Progenitor cell of endocrine pancreas (in vitro differentiated cells): ENCODE measurements around the gene LAMTOR1. TPM values are rescaled to one million over a fixed set of nuclear protein-coding genes. Genes with fewer than 3 reads are reported as not detected.
A peak's percentile ranks its signal among the peaks of the same experiment; 100 is the strongest.

Experiments
- DNase-seq: peaks from one replicate; pipeline ENCODE4 v3.0.0; 2021; ENCODE audit warnings: low spot score; ENCODE audit not compliant: unreplicated experiment
- H3K27ac Mint-ChIP-seq: 2 replicates; pipeline ENCODE4 v1.8.0; 2021; ENCODE audit warnings: mild to moderate bottlenecking, moderate library complexity, mixed read lengths
- H3K27me3 Mint-ChIP-seq: 2 replicates; pipeline ENCODE4 v1.8.0; 2021; ENCODE audit warnings: mixed read lengths
- H3K36me3 Mint-ChIP-seq: 2 replicates; pipeline ENCODE4 v1.8.0; 2022; ENCODE audit warnings: mixed read lengths; ENCODE audit not compliant: insufficient read depth
- H3K4me1 Mint-ChIP-seq: 2 replicates; pipeline ENCODE4 v1.8.0; 2021; ENCODE audit warnings: low read depth, mixed read lengths
- H3K4me3 Mint-ChIP-seq: 2 replicates; pipeline ENCODE4 v1.8.0; 2021; ENCODE audit warnings: low read depth, mild to moderate bottlenecking, moderate library complexity, mixed read lengths
- H3K9me3 Mint-ChIP-seq: 2 replicates; pipeline ENCODE4 v1.8.0; 2021; ENCODE audit warnings: low read depth, mixed read lengths
- CTCF ChIP-seq: fragments of 200-600 bp; sonication (generic); IDR thresholded peaks from one replicate; pipeline ENCODE4 v1.5.0; 2021; ENCODE audit warnings: antibody characterized with exemption, mild to moderate bottlenecking; ENCODE audit not compliant: unreplicated experiment
- total RNA-seq: library from RNA; stranded (reverse); gene quantifications from 2 replicates; pipeline ENCODE4 v1.2.1, GENCODE V29; 2021

Gene LAMTOR1
- total RNA-seq, 1 donor from 2014 or later = 84.9 TPM

- H3K36me3 Mint-ChIP-seq = no peaks in the 10 kb centered on the region
- peak overlapping the region; percentile 18 for H3K4me3 Mint-ChIP-seq
- H3K4me1 Mint-ChIP-seq = peaks cover 36% of the 10 kb centered on the region
- no peak for TF ChIP-seq CTCF
- H3K27ac Mint-ChIP-seq = peak overlapping the region; percentile 92
- H3K9me3 Mint-ChIP-seq = no peaks in the 10 kb centered on the region
- DNase-seq = no peak
- H3K27me3 Mint-ChIP-seq = no peaks in the 10 kb centered on the region
These were observed 16.1 kb upstream of the LAMTOR1 start for GRCh38 chr11:72119198-72119597.

GRCh38 chr11:72116019-72116755, 13.1 kb upstream of the LAMTOR1 start:
- Mint-ChIP-seq H3K27ac (no peak overlapping the region), H3K4me1 (peaks cover 43% of the 10 kb centered on the region), H3K4me3 (no peak overlapping the region), H3K27me3 (no peaks in the 10 kb centered on the region), H3K36me3 (no peaks in the 10 kb centered on the region), H3K9me3 (no peaks in the 10 kb centered on the region)
- TF ChIP-seq CTCF = no peak
- no peak for DNase-seq

GRCh38 chr11:72114570-72114969, 11.5 kb upstream of the LAMTOR1 start:
- Mint-ChIP-seq H3K36me3 (peaks cover 5% of the 10 kb centered on the region), H3K4me3 (no peak overlapping the region), H3K27ac (no peak overlapping the region), H3K9me3 (no peaks in the 10 kb centered on the region), H3K27me3 (no peaks in the 10 kb centered on the region), H3K4me1 (peaks cover 45% of the 10 kb centered on the region)
- DNase-seq = no peak
- no peak for TF ChIP-seq CTCF

GRCh38 chr11:72112978-72113808, 10.1 kb upstream of the LAMTOR1 start:
- H3K4me1 Mint-ChIP-seq = peaks cover 31% of the 10 kb centered on the region
- peak overlapping the region; percentile 100 for H3K27ac Mint-ChIP-seq
- no peak for TF ChIP-seq CTCF
- DNase-seq = no peak
- H3K4me3 Mint-ChIP-seq = peak overlapping the region; percentile 99
- H3K9me3 Mint-ChIP-seq = no peaks in the 10 kb centered on the region
- peaks cover 5% of the 10 kb centered on the region for H3K36me3 Mint-ChIP-seq
- H3K27me3 Mint-ChIP-seq = no peaks in the 10 kb centered on the region

GRCh38 chr11:72112143-72112977, 9.3 kb upstream of the LAMTOR1 start, which contains the start of gene ANAPC15:
Gene ANAPC15 (minus strand): TSS chr11:72112695. CDS start chr11:72111276, 1,419 bp downstream.
- DNase-seq = peak; percentile 84
- Mint-ChIP-seq H3K27me3 (no peaks in the 10 kb centered on the region), H3K4me1 (peaks cover 25% of the 10 kb centered on the region), H3K4me3 (peak within 1 kb of the TSS; percentile 99), H3K36me3 (peaks cover 5% of the 10 kb centered on the region), H3K9me3 (no peaks in the 10 kb centered on the region), H3K27ac (peak within 1 kb of the TSS; percentile 100)
- TF ChIP-seq CTCF = no peak
